H9 (cell line): ENCODE measurements around the gene MDGA2. TPM values are rescaled to one million over a fixed set of nuclear protein-coding genes. Genes with fewer than 3 reads are reported as not detected.

ENCODE experiments used
- DNase-seq: peaks from one replicate; pipeline ENCODE4 v3.0.0-alpha.2; 2017
- H2AFZ ChIP-seq: one replicate; pipeline ENCODE4 v1.6.1; 2013; ENCODE audit warnings: mild to moderate bottlenecking, low read length, control low read depth, moderate library complexity
- H2AK5ac ChIP-seq: 2 replicates; pipeline ENCODE4 v1.6.1; 2013; ENCODE audit warnings: low read length, control low read depth, mixed read lengths; ENCODE audit not compliant: insufficient read length
- H2BK120ac ChIP-seq: one replicate; pipeline ENCODE4 v1.6.1; 2013; ENCODE audit warnings: low read depth, mild to moderate bottlenecking, low read length, control low read depth, inconsistent platforms; ENCODE audit not compliant: poor library complexity, severe bottlenecking
- H2BK12ac ChIP-seq: 2 replicates; pipeline ENCODE4 v1.6.1; 2013; ENCODE audit warnings: low read length, control low read depth, mixed read lengths, low read depth; ENCODE audit not compliant: insufficient read length
- H2BK15ac ChIP-seq: 2 replicates; pipeline ENCODE4 v1.6.1; 2013; ENCODE audit warnings: low read depth, low read length, control low read depth
- H2BK20ac ChIP-seq: one replicate; pipeline ENCODE4 v1.6.1; 2013; ENCODE audit warnings: low read depth, mild to moderate bottlenecking, low read length, control low read depth, inconsistent platforms; ENCODE audit not compliant: poor library complexity, severe bottlenecking
- H2BK5ac ChIP-seq: 2 replicates; pipeline ENCODE4 v1.6.1; 2013; ENCODE audit warnings: low read length, control low read depth, mixed read lengths; ENCODE audit not compliant: insufficient read length
- H3K14ac ChIP-seq: 2 replicates; pipeline ENCODE4 v1.6.1; 2013; ENCODE audit warnings: low read length, control low read depth; ENCODE audit not compliant: insufficient read depth
- H3K18ac ChIP-seq: 2 replicates; pipeline ENCODE4 v1.6.1; 2013; ENCODE audit warnings: low read depth, mild to moderate bottlenecking, mixed read lengths, low read length, control low read depth; ENCODE audit not compliant: insufficient read length
- H3K23ac ChIP-seq: 2 replicates; pipeline ENCODE4 v1.6.1; 2013; ENCODE audit warnings: low read length, control low read depth, mixed read lengths, low read depth; ENCODE audit not compliant: insufficient read length
- H3K23me2 ChIP-seq: 2 replicates; pipeline ENCODE4 v1.6.1; 2013; ENCODE audit warnings: low read depth, mild to moderate bottlenecking, mixed read lengths, low read length, control low read depth; ENCODE audit not compliant: insufficient read length, poor library complexity, severe bottlenecking
- H3K27ac ChIP-seq: 2 replicates; pipeline ENCODE4 v1.5.1; 2013; ENCODE audit warnings: low read length, control low read depth, mixed read lengths, low read depth; ENCODE audit not compliant: insufficient read length
- H3K27me3 ChIP-seq: 2 replicates; pipeline ENCODE4 v1.6.1; 2013; ENCODE audit warnings: low read length, control low read depth, inconsistent platforms; ENCODE audit not compliant: insufficient read depth
- H3K4ac ChIP-seq: 2 replicates; pipeline ENCODE4 v1.6.1; 2013; ENCODE audit warnings: low read depth, mild to moderate bottlenecking, control low read depth, inconsistent platforms, low read length, moderate library complexity
- H3K4me1 ChIP-seq: 2 replicates; pipeline ENCODE4 v1.6.1; 2013; ENCODE audit warnings: low read length, control low read depth, inconsistent platforms; ENCODE audit not compliant: insufficient read depth
- H3K4me2 ChIP-seq: 2 replicates; pipeline ENCODE4 v1.6.1; 2013; ENCODE audit warnings: low read length, control low read depth, mixed read lengths; ENCODE audit not compliant: insufficient read length, insufficient read depth
- H3K56ac ChIP-seq: 2 replicates; pipeline ENCODE4 v1.6.1; 2013; ENCODE audit warnings: low read depth, mild to moderate bottlenecking, mixed read lengths, low read length, control low read depth; ENCODE audit not compliant: insufficient read length
- H3K79me1 ChIP-seq: 2 replicates; pipeline ENCODE4 v1.6.1; 2013; ENCODE audit warnings: low read depth, mild to moderate bottlenecking, moderate library complexity, low read length, control low read depth, inconsistent platforms; ENCODE audit not compliant: insufficient read depth, poor library complexity, severe bottlenecking
- H3K79me2 ChIP-seq: 2 replicates; pipeline ENCODE4 v1.6.1; 2013; ENCODE audit warnings: low read length, control low read depth, inconsistent platforms; ENCODE audit not compliant: insufficient read depth
- H3K9ac ChIP-seq: 2 replicates; pipeline ENCODE4 v1.6.1; 2013; ENCODE audit warnings: low read length, control low read depth, mixed read lengths; ENCODE audit not compliant: insufficient read length; ENCODE audit errors: extremely low read depth
- H3K9me3 ChIP-seq: one replicate; pipeline ENCODE4 v1.6.1; 2013; ENCODE audit warnings: low read depth, low read length, inconsistent platforms; ENCODE audit not compliant: control insufficient read depth
- H3T11ph ChIP-seq: one replicate; pipeline ENCODE4 v1.6.1; 2013; ENCODE audit warnings: mild to moderate bottlenecking, low read length, control low read depth, inconsistent platforms
- H4K20me1 ChIP-seq: one replicate; pipeline ENCODE4 v1.6.1; 2013; ENCODE audit not compliant: control insufficient read depth, insufficient read length, insufficient read depth
- H4K5ac ChIP-seq: 2 replicates; pipeline ENCODE4 v1.6.1; 2013; ENCODE audit warnings: low read depth, mild to moderate bottlenecking, mixed read lengths, low read length, control low read depth; ENCODE audit not compliant: insufficient read length
- H4K8ac ChIP-seq: replicated peaks from 2 replicates; pipeline ENCODE4 v1.6.1; 2013; ENCODE audit warnings: low read length, control low read depth, mixed read lengths, low read depth; ENCODE audit not compliant: insufficient read length
- H4K91ac ChIP-seq: 2 replicates; pipeline ENCODE4 v1.6.1; 2013; ENCODE audit warnings: low read depth, mild to moderate bottlenecking, moderate library complexity, mixed read lengths, low read length, control low read depth; ENCODE audit not compliant: insufficient read length
- H3K27ac Mint-ChIP-seq, 3 experiments: 2 replicates in 2 of 3; 3 replicates in 1 of 3; pipeline ENCODE4 v1.8.0; 2020 to 2021; ENCODE audit warnings: mixed read lengths in 3 of 3, mild to moderate bottlenecking in 1 of 3, moderate library complexity in 1 of 3
- H3K27me3 Mint-ChIP-seq: 2 replicates; pipeline ENCODE4 v1.8.0; 2021; ENCODE audit warnings: low read depth, mild to moderate bottlenecking, moderate library complexity, mixed read lengths
- H3K36me3 Mint-ChIP-seq, 3 experiments: 2 replicates in 2 of 3; 3 replicates in 1 of 3; pipeline ENCODE4 v1.8.0; 2020 to 2021; ENCODE audit warnings: low read depth in 3 of 3, mixed read lengths in 3 of 3; ENCODE audit not compliant: insufficient read depth in 1 of 3
- H3K4me1 Mint-ChIP-seq, 2 experiments: 2 replicates each; pipeline ENCODE4 v1.8.0; 2020; ENCODE audit warnings: mixed read lengths in 2 of 2
- H3K4me3 Mint-ChIP-seq, 2 experiments: 2 replicates in 1 of 2; 3 replicates in 1 of 2; pipeline ENCODE4 v1.8.0; 2020 to 2021; ENCODE audit warnings: mild to moderate bottlenecking in 2 of 2, mixed read lengths in 2 of 2, moderate library complexity in 1 of 2
- H3K9me3 Mint-ChIP-seq, 2 experiments: 2 replicates in 1 of 2; 3 replicates in 1 of 2; pipeline ENCODE4 v1.8.0; 2020; ENCODE audit warnings: mild to moderate bottlenecking in 2 of 2, mixed read lengths in 2 of 2, moderate library complexity in 1 of 2
- WGBS: extraction: QIAGEN DNeasy Blood & Tissue Kit; methylation state at CpG from one replicate; pipeline ENCODE4 v1.1.7; 2013; ENCODE audit warnings: missing lambda C conversion rate, low lambda C conversion rate, mixed read lengths; ENCODE audit not compliant: insufficient read length; ENCODE audit errors: extremely low coverage; 5-methylcytosine and 5-hydroxymethylcytosine counted together
- total RNA-seq: library from RNA; stranded (reverse); gene quantifications from 2 replicates; pipeline ENCODE4 v1.2.1, GENCODE V29; 2021
- TF ChIP-seq, protein P1 (sequence below): fragments of 200-600 bp; sonication (generic); conservative IDR thresholded peaks from 3 replicates; pipeline ENCODE4 v1.8.0; 2021; ENCODE audit warnings: antibody characterized with exemption, mild to moderate bottlenecking

The MDGA2 gene
- total RNA-seq, 1 experiment from 2014 or later: 1.9 TPM

DNA sequence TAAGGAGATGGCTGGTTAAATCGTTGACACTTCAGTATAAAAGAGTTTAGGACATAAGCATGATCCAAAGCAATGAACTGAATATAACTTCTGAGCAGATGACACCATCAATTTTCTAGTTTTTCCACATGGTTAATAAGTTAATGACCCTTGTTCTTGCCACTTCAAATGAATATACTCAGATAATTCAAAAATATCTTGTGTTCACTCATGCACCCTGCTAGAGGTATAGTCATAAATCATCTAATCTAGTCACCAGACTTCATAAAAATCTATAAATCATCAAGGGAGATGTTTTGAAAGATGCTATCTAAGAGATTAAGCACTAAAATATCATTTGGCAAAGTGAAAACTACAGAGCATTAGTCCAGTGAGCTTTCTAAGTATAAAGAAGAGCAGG is 131.9 kb downstream of the MDGA2 start:
- no peaks in the 10 kb centered on the region for H3K9me3 ChIP-seq
- H3K23ac ChIP-seq: no peak overlapping the region
- Mint-ChIP-seq H3K4me1 (peaks cover 11% of the 10 kb centered on the region in 2 experiments; a peak in 3 of 4 replicates), H3K36me3 (no peaks in the 10 kb centered on the region), H3K4me3 (no peak overlapping the region), H3K9me3 (no peaks in the 10 kb centered on the region), H3K27me3 (no peaks in the 10 kb centered on the region), H3K27ac (no peak overlapping the region)
- H2BK5ac ChIP-seq: no peak overlapping the region
- H3K79me2 ChIP-seq: no peaks in the 10 kb centered on the region
- H3K18ac ChIP-seq: no peak overlapping the region
- H3K23me2 ChIP-seq: no peaks in the 10 kb centered on the region
- no peak overlapping the region for H3K4me2 ChIP-seq
- H3K27ac ChIP-seq: no peak overlapping the region
- TF ChIP-seq, protein P1, sequence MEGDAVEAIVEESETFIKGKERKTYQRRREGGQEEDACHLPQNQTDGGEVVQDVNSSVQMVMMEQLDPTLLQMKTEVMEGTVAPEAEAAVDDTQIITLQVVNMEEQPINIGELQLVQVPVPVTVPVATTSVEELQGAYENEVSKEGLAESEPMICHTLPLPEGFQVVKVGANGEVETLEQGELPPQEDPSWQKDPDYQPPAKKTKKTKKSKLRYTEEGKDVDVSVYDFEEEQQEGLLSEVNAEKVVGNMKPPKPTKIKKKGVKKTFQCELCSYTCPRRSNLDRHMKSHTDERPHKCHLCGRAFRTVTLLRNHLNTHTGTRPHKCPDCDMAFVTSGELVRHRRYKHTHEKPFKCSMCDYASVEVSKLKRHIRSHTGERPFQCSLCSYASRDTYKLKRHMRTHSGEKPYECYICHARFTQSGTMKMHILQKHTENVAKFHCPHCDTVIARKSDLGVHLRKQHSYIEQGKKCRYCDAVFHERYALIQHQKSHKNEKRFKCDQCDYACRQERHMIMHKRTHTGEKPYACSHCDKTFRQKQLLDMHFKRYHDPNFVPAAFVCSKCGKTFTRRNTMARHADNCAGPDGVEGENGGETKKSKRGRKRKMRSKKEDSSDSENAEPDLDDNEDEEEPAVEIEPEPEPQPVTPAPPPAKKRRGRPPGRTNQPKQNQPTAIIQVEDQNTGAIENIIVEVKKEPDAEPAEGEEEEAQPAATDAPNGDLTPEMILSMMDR: no peak
- H2BK20ac ChIP-seq: no peak overlapping the region
- H2AK5ac ChIP-seq: no peak overlapping the region
- no peak for DNase-seq
- H2BK120ac ChIP-seq: no peak overlapping the region
- no peak overlapping the region for H2BK12ac ChIP-seq
- no peaks in the 10 kb centered on the region for H3K27me3 ChIP-seq
- H2AFZ ChIP-seq: no peak overlapping the region
- no peak overlapping the region for H3K56ac ChIP-seq
- no peak overlapping the region for H3T11ph ChIP-seq
- no CpG with 5 or more reads among the region's 1 CpG for WGBS
- no peak overlapping the region for H4K5ac ChIP-seq
- H4K8ac ChIP-seq: no peak overlapping the region
- H3K14ac ChIP-seq: no peak overlapping the region
- no peak overlapping the region for H3K9ac ChIP-seq
- no peak overlapping the region for H3K4ac ChIP-seq
- no peaks in the 10 kb centered on the region for H4K20me1 ChIP-seq
- H4K91ac ChIP-seq: no peak overlapping the region
- peaks cover 4% of the 10 kb centered on the region; the same call in 1 of the 2 replicates for H3K4me1 ChIP-seq
- H3K79me1 ChIP-seq: no peaks in the 10 kb centered on the region
- no peak overlapping the region for H2BK15ac ChIP-seq
